ENCODE results near the gene RNF144A.

The RNF144A gene

GRCh38 chr2:7022492-7023385, 105.5 kb downstream of the RNF144A start:
- no peak for DNase-seq (ENCODE audit: low read depth in 2 of 2)

- DNase-seq (ENCODE audit: low read depth in 2 of 2), result no peak
Measured at GRCh38 chr2:7023542-7023941, 106.3 kb downstream of the RNF144A start.

- DNase-seq (ENCODE audit: low read depth in 2 of 2), result no peak
Measured at GRCh38 chr2:7024261-7024660, 107.0 kb downstream of the RNF144A start.

DNA sequence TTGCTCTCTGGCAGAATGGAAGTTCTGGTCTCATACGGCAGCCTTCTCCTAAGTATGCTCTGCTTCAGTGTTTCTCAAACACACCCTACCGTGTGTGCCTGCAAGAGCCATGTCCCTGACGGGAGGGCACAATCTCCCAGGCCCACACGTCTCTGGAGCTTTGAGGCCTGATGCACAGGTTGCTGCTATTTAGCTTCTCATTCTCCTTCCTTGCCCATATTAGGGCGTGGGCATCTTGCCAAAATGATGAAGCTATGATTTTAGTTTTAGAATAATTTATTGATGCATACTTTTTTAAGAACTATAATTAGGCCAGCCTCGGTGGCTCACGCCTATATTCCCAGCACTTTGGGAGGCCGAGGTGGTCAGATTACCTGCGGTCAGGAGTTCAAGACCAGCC, 107.9 kb downstream of the RNF144A start:
- no peak for DNase-seq (ENCODE audit: low read depth in 2 of 2)

DNA sequence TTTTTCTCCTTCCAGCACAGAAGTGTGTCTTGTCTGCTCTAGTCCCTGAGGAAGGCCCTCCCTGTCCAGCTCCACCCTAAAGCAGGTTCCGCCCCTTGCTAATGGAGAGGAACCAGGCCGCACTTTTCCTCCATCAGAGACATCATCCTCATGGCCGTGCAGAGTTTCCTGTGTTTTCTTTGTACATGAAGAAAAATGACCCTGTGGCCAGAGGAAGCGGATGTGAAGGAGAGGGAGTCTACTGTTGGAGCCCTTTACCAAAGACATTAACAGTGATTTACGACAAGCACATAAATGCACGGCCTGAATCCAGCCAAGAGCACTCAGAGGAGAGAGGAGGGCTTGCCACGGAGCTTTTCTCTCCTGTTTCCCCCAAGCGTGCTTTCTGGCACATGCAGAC, 109.5 kb downstream of the RNF144A start:
- DNase-seq (ENCODE audit: low read depth in 2 of 2), result no peak

DNA sequence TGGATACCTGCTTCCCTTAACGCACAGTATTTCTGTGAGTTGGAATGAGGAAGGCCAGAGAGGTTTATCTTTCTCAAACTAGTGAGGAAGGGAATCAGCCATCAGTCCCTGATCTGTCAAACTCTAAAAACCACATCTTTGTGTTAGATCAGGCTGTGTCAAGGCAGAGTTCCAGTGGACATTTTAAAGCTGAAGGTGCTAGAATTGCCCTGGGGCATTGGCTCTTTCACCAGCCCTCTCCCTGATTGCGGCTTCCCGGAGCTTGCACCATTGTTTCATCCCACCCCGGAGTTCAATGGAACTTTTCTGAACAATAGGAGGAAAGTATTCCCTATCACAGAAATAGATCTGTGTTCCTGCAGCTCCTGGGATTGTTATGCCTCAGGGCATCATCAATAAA, 110.2 kb downstream of the RNF144A start:
- no peak for DNase-seq (ENCODE audit: low read depth in 2 of 2)

DNA sequence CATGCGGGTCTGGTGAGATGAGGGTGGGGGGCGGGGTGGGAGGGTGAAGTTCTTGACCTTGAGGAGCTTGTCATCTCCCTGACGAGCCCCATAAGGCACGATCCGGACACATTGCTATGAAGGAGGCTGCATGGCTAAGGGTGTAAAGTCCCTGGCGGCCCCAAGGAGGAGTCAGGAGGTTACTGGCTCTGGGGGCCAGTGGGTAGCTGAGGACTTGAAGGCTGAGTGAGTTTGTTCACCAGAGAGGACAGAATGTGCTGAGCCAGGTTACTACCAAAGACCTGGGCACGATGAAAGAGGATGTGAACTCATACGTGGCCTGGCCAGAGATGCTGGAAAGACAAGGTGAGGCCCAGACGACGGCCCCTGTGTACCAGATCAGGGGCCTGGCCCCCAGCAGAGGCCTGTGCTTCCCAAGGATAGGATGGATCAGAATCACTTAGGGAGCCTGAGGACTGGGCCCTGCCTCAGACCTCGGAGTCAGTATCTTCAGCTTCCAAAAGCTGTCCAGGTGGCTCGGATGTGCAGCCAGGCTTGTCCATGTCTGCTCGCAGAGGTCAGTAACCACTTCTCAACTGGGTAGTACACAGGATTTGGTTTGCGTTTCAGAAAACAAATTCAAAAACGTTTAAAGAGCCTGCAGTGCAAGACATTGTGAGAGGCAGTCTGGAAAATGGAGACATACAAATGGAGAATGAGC, 110.9 kb downstream of the RNF144A start:
- DNase-seq (ENCODE audit: low read depth in 2 of 2), result no peak

- no peak for DNase-seq (ENCODE audit: low read depth in 2 of 2)
Measured at GRCh38 chr2:7028846-7029245, 111.6 kb downstream of the RNF144A start.

GRCh38 chr2:7029291-7030059, 112.3 kb downstream of the RNF144A start:
- DNase-seq (ENCODE audit: low read depth in 2 of 2), result no peak

GRCh38 chr2:7030810-7031209, 113.6 kb downstream of the RNF144A start:
- no peak for DNase-seq (ENCODE audit: low read depth in 2 of 2)

DNA sequence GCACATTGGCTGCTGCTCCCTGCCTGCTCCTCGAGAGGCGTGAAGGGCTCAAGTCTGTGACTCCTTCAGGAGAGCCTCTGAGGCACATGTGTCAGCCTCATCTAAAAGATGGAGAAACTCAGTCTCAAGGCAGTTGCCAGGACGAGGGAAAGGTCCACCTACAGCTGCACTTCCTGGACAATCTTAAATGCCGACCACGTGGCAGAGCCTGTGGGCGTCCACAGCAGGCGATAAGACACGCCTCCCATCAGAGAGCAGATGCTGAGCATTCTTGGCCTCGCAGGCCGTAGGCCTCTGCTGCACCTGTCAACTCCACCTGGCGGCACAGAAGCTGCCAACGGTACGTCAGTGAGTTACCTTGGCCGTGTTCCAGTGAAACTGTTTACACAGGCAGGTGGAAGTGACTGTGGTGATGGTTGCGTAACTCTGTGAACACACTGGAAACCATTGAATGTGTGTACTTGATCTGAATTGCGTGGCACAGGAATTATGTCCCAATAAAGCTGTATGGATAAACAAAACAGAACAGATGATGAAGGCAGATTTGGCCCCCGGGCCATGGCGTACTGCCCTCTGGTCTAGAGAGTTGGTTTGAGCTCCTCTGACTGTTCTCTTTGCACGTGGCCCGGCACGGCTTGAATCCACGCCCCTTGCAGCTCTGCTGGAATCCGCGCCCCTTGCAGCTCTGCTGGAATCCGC, 114.5 kb downstream of the RNF144A start:
- DNase-seq (ENCODE audit: low read depth in 2 of 2), result no peak

DNA sequence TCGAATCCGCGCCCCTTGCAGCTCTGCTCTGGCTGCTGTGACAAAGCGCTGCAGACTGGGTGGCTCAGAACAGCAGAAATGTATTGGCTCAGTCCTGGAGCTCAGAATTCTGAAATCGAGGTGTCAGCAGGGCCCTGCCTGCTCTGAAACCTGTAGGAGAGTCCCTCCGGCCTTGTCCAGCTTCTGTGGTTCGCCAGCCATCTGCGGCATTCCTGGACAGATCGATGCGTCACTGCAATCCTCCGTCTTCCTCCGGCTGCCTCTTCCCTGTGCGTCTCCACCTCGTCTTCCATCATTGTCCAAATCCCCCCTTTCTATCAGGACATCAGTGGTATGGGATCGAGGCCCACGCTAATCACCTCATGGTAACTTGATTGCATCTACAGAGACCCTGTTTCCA, 115.2 kb downstream of the RNF144A start:
- no peak for DNase-seq (ENCODE audit: low read depth in 2 of 2)

DNA sequence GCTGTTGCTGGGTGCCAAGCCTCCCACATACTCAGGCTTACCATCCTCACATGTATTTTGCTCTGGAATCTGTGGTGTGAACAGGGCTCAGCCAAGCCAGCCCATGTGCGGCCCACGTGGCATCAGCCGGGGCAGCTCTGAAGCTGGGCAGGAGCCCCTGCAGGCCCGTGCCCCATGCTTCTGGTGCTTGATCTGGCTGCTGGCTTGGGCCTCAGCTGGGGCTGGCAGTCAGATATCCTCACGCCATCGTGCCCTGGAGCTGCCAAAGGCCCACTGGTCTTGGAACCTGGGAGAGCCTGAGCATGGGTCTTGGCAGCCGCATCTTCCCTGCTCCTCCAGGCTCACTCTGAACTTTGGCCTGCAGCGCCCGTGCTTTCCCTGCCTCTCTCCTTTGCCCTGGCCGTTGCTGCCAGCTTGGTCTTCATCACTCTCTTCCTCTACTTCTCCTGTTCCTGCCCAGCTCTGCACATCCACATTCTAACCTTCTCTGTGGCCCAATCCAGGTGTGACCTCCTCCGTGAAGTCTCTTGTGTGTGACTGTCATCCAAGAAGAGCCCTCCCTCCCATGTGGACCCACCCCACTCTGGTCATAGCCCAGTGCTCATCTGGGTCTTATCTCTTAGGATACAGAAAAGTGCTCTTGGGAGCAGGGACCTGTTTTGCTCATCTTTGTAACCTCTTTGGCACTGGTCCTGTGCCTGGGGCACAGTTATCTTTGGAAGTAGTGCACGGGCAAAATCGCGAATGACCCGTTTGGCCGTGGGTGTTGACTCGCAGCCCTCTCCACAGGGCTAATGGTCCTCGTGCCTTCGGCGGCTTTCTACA, 116.1 kb downstream of the RNF144A start:
- no peak for DNase-seq (ENCODE audit: low read depth in 2 of 2)

DNA sequence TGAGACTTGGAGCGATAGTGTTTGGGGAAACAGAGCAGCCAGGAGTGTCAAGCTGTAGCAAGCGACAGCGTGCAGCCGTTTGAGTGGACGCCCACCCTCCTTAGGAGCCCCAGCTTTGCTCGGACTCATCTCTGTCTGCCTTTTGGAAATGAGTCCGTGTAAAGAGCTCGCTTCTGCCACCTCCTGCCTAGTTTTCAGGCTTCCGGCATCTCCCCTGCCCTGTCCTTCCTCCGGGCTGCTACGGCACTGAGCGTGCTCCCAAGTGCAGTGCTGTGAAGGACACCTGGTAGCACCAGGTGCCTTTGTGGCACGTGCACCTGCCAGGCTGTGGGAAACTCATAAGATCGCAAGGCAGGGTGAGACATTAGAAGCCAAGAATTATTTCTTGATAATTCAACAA, 117.1 kb downstream of the RNF144A start:
- no peak for DNase-seq (ENCODE audit: low read depth in 2 of 2)

- no peak for DNase-seq (ENCODE audit: low read depth in 2 of 2)
Measured at GRCh38 chr2:7035884-7036283, 118.7 kb downstream of the RNF144A start.

DNA sequence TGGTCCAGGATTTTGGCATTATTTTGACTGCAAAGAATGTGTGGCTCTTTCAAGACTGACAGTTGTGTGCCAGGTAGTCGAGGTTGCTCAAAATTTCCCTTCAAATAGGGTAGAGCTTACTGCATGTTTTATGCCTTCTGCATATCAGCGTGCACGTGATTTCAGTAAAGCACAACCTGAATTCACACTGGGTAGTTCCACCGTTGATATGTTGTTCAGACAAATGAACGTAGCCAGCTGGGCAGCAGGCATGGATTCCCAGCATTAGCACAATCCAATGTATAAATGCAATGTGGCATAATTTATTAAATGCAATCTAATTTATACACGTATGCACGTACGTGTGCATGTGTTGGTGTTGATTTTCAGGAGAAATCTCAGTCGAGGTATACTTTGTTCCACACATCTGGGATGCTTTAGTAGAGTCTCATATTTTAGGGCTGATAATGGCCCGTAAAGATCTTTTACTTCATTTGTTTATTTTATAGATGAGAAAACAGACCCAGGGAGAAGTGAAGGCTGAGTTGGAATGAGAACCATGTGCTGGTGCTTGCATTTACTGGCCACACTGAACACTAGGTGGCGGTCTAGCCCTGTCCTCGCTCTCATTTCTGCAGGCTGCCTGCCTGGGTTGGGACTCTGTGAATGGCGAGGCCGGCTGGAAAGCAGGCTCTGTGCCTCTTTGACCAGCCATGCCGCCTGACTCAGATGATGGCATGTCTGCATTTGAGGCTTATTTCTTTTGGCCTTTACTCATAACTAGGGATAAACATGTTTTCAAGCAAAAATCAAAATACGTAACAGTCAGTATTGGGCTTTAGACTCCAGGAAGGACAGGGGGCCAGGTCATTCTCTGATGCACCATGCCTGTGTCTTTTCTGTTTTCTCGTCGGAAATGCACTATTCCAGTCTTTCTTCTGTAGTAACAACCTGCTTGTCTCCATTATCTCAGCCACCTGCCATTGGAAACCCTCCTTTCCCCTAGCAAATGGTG, 120.4 kb downstream of the RNF144A start:
- DNase-seq (ENCODE audit: low read depth in 2 of 2), result no peak

DNA sequence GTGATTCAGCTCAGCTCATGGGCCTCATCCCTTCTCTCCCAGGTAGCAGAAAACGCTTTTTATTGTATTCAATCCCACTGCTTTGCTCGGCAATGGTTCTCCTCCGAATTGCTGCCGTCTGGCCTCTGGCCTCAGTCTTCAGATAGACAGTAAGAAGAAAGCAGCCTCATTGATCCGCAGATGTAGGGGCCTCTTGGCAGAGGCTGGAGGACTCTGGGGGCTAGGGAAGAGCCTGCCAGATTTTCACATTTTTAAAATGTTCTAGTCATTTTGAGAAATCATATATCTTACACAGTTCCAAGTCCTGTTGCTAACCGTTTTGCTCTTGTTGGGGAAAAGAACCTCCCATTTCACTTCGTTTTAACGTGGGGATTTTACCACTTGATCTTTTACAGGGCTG, 123.3 kb downstream of the RNF144A start:
- no peak for DNase-seq (ENCODE audit: low read depth in 2 of 2)

DNA sequence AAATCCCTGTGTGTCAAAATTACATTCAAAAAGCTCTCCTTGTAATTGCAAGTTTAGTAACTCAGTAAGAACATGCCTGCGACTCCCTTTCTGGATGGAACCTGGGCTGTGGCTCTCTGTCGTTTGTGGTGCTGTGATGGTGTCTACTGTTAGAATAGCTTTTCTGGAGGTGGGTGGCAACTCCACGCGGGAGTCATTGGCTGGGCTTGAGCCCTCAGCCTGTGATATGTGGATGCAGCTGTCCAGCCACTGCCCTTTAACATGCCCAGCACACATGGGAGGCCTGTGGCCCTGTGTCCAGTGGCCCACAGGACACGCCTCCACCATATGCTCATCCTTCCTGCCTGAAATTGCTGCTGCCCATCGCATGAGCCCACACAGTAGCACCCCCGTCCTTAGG, 124.2 kb downstream of the RNF144A start:
- no peak for DNase-seq (ENCODE audit: low read depth in 2 of 2)

GRCh38 chr2:7043690-7044089, 126.5 kb downstream of the RNF144A start:
- no peak for DNase-seq (ENCODE audit: low read depth in 2 of 2)
